Measurements from ENCODE around the gene NT5C2.

NT5C2 gene

GRCh38 chr10:103124420-103125096 lies 68.5 kb downstream of the NT5C2 start:
- no peak for DNase-seq (ENCODE audit: low read depth)

GRCh38 chr10:103123282-103124024 lies 69.6 kb downstream of the NT5C2 start:
- DNase-seq (ENCODE audit: low read depth) = no peak

- peak; percentile 43 for DNase-seq (ENCODE audit: low read depth)
Observed at GRCh38 chr10:103120977-103121735, 71.9 kb downstream of the NT5C2 start.

- no peak for DNase-seq (ENCODE audit: low read depth)
Observed at GRCh38 chr10:103120546-103120945, 72.5 kb downstream of the NT5C2 start.

- no peak for DNase-seq (ENCODE audit: low read depth)
Observed at GRCh38 chr10:103117247-103117646, 75.8 kb downstream of the NT5C2 start.

GRCh38 chr10:103114876-103115275 lies 78.2 kb downstream of the NT5C2 start:
- peak; percentile 38 for DNase-seq (ENCODE audit: low read depth)

- no peak for DNase-seq (ENCODE audit: low read depth)
Observed at GRCh38 chr10:103111918-103112877, 80.9 kb downstream of the NT5C2 start.

GRCh38 chr10:103111031-103111917 lies 81.8 kb downstream of the NT5C2 start:
- DNase-seq (ENCODE audit: low read depth) = peak; percentile 8

- DNase-seq (ENCODE audit: low read depth) = no peak
Observed at GRCh38 chr10:103110407-103110806, 82.7 kb downstream of the NT5C2 start.

GRCh38 chr10:103109821-103110220 lies 83.3 kb downstream of the NT5C2 start:
- no peak for DNase-seq (ENCODE audit: low read depth)

- DNase-seq (ENCODE audit: low read depth) = no peak
Observed at GRCh38 chr10:103106539-103106938, 86.5 kb downstream of the NT5C2 start.

GRCh38 chr10:103105462-103105861 lies 87.6 kb downstream of the NT5C2 start:
- DNase-seq (ENCODE audit: low read depth) = no peak

GRCh38 chr10:103104721-103105120 lies 88.4 kb downstream of the NT5C2 start:
- DNase-seq (ENCODE audit: low read depth) = no peak

GRCh38 chr10:103103989-103104388 lies 89.1 kb downstream of the NT5C2 start:
- DNase-seq (ENCODE audit: low read depth) = no peak

- peak; percentile 27 for DNase-seq (ENCODE audit: low read depth)
Observed at GRCh38 chr10:103102195-103102594, 90.9 kb downstream of the NT5C2 start.

- no peak for DNase-seq (ENCODE audit: low read depth)
Observed at GRCh38 chr10:103100620-103101019, 92.5 kb downstream of the NT5C2 start.

- DNase-seq (ENCODE audit: low read depth) = no peak
Observed at GRCh38 chr10:103098240-103098639, 94.8 kb downstream of the NT5C2 start.

GRCh38 chr10:103096130-103096529 lies 96.9 kb downstream of the NT5C2 start:
- no peak for DNase-seq (ENCODE audit: low read depth)

GRCh38 chr10:103095005-103095404 lies 98.1 kb downstream of the NT5C2 start:
- DNase-seq (ENCODE audit: low read depth) = no peak

GRCh38 chr10:103090911-103091310 lies 102.2 kb downstream of the NT5C2 start:
- DNase-seq (ENCODE audit: low read depth) = no peak

GRCh38 chr10:103089493-103089892 lies 103.6 kb downstream of the NT5C2 start:
- no peak for DNase-seq (ENCODE audit: low read depth)
